ENCODE results near the gene KLRC1. TPM values are rescaled to one million over a fixed set of nuclear protein-coding genes. Genes with fewer than 3 reads are reported as not detected.
"Not testable (repeated sequence)": the region's sequence is repeated elsewhere in the genome, so short reads cannot be mapped to it uniquely, and the experiment has no call there.

The KLRC1 gene
- total RNA-seq, 2 experiments from 2014 or later: 7.8 to 12.1 TPM

- DNase-seq (no peak), ATAC-seq (ENCODE audit: low read depth) (no peak)
- POLR2A ChIA-PET: no interaction called here
- peaks cover 15% of the 10 kb centered on the region for H3K9me3 Mint-ChIP-seq
- no peak overlapping the region for H3K4me3 Mint-ChIP-seq
- H3K27ac Mint-ChIP-seq: no peak overlapping the region
- H3K36me3 Mint-ChIP-seq: peaks cover 9% of the 10 kb centered on the region
- no peaks in the 10 kb centered on the region for H3K27me3 Mint-ChIP-seq
- H3K4me1 Mint-ChIP-seq: peaks cover 16% of the 10 kb centered on the region
Measured at GRCh38 chr12:10448236-10448635, 4.9 kb downstream of the KLRC1 start.

- H3K36me3 Mint-ChIP-seq, POLR2A ChIA-PET, H3K4me3 Mint-ChIP-seq, H3K27ac Mint-ChIP-seq, DNase-seq, H3K27me3 Mint-ChIP-seq: not testable (repeated sequence)
- H3K9me3 Mint-ChIP-seq: peaks cover 13% of the 10 kb centered on the region
- peak; percentile 89 for ATAC-seq (ENCODE audit: low read depth)
- H3K4me1 Mint-ChIP-seq: peaks cover 13% of the 10 kb centered on the region
Measured at GRCh38 chr12:10446052-10446451, 7.1 kb downstream of the KLRC1 start.

GRCh38 chr12:10441144-10441543 is 12.0 kb downstream of the KLRC1 start:
- H3K4me1 Mint-ChIP-seq; ATAC-seq (ENCODE audit: low read depth); H3K27me3 Mint-ChIP-seq; DNase-seq; H3K36me3 Mint-ChIP-seq; H3K27ac Mint-ChIP-seq; H3K9me3 Mint-ChIP-seq; H3K4me3 Mint-ChIP-seq: not testable (repeated sequence)
- POLR2A ChIA-PET: interaction anchor here (0.6 kb wide), 1 partner anchor 50 kb away, joined by 4 read pairs; no protein-coding TSS in a partner anchor

- ATAC-seq (ENCODE audit: low read depth); POLR2A ChIA-PET; H3K36me3 Mint-ChIP-seq; H3K27ac Mint-ChIP-seq; DNase-seq; H3K4me3 Mint-ChIP-seq; H3K27me3 Mint-ChIP-seq; H3K4me1 Mint-ChIP-seq; H3K9me3 Mint-ChIP-seq: not testable (repeated sequence)
Measured at GRCh38 chr12:10439608-10440274, 13.4 kb downstream of the KLRC1 start.

GRCh38 chr12:10437601-10438000 is 15.6 kb downstream of the KLRC1 start:
- H3K4me3 Mint-ChIP-seq, H3K4me1 Mint-ChIP-seq, H3K27me3 Mint-ChIP-seq, H3K27ac Mint-ChIP-seq, H3K36me3 Mint-ChIP-seq, H3K9me3 Mint-ChIP-seq, DNase-seq, POLR2A ChIA-PET: not testable (repeated sequence)
- ATAC-seq (ENCODE audit: low read depth): peak; percentile 36

DNA sequence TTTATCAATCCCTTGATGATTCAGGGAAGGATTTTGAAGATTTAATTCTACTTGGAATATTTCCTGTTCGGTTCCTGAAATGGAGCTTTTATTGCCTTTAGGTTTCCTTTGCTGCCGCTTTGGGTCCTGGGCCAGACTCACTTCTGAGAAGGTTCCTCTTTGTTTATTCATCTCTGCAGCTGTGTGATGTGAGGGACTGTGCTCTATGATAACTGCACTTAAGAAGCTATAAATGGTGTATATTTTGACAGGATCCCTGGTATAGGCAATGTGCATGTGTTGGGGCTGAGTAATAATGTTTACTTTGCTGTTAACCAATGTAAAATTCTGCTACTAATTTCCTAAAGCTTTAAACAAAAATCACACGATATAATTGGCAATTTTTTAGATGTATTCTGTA is 17.4 kb downstream of the KLRC1 start, which contains the start of gene KLRC2:
TSS of gene KLRC2 (minus strand) at position 195 of the 400 bp plus-strand sequence. CDS start at position 171, 24 bp downstream.
- H3K9me3 Mint-ChIP-seq, H3K36me3 Mint-ChIP-seq, H3K27me3 Mint-ChIP-seq, H3K4me1 Mint-ChIP-seq, H3K27ac Mint-ChIP-seq, POLR2A ChIA-PET, DNase-seq, H3K4me3 Mint-ChIP-seq: not testable (repeated sequence)
- ATAC-seq (ENCODE audit: low read depth): peak; percentile 67

GRCh38 chr12:10430623-10431022 is 22.6 kb downstream of the KLRC1 start:
- H3K4me3 Mint-ChIP-seq, H3K9me3 Mint-ChIP-seq, H3K27me3 Mint-ChIP-seq, POLR2A ChIA-PET, DNase-seq, H3K27ac Mint-ChIP-seq, H3K4me1 Mint-ChIP-seq, H3K36me3 Mint-ChIP-seq: not testable (repeated sequence)
- peak; percentile 80 for ATAC-seq (ENCODE audit: low read depth)

GRCh38 chr12:10425938-10426337 is 27.2 kb downstream of the KLRC1 start:
- H3K27ac Mint-ChIP-seq: not testable (repeated sequence)

GRCh38 chr12:10424260-10424899 is 28.8 kb downstream of the KLRC1 start:
- H3K4me3 Mint-ChIP-seq; DNase-seq; H3K36me3 Mint-ChIP-seq; H3K27me3 Mint-ChIP-seq; H3K27ac Mint-ChIP-seq; ATAC-seq (ENCODE audit: low read depth); H3K9me3 Mint-ChIP-seq; H3K4me1 Mint-ChIP-seq; POLR2A ChIA-PET: not testable (repeated sequence)

More at GRCh38 chr12:10425938-10426337, 27.2 kb downstream of the KLRC1 start:
- DNase-seq; ATAC-seq (ENCODE audit: low read depth); H3K9me3 Mint-ChIP-seq; H3K27me3 Mint-ChIP-seq; H3K4me3 Mint-ChIP-seq; H3K4me1 Mint-ChIP-seq; POLR2A ChIA-PET; H3K36me3 Mint-ChIP-seq: not testable (repeated sequence)

- DNase-seq, H3K4me1 Mint-ChIP-seq, H3K27me3 Mint-ChIP-seq, POLR2A ChIA-PET, H3K4me3 Mint-ChIP-seq, H3K9me3 Mint-ChIP-seq, H3K36me3 Mint-ChIP-seq, H3K27ac Mint-ChIP-seq: not testable (repeated sequence)
- ATAC-seq (ENCODE audit: low read depth): peak; percentile 63
Measured at GRCh38 chr12:10422159-10422558, 31.0 kb downstream of the KLRC1 start.

DNA sequence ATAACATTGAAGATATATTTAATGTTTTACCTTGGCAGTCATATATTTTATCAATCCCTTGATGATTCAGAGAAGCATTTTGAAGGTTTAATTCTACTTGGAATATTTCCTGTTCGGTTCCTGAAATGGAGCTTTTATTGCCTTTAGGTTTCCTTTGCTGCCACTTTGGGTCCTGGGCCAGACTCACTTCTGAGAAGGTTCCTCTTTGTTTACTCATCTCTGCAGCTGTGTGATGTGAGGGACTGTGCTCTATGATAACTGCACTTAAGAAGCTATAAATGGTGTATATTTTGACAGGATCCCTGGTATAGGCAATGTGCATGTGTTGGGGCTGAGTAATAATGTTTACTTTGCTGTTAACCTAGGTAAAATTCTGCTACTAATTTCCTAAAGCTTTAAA is 32.8 kb downstream of the KLRC1 start, which contains the start of gene KLRC3:
TSS of gene KLRC3 (minus strand) at position 262 of the 400 bp plus-strand sequence. CDS start at position 217, 45 bp downstream.
- DNase-seq; H3K36me3 Mint-ChIP-seq; ATAC-seq (ENCODE audit: low read depth); H3K27me3 Mint-ChIP-seq; POLR2A ChIA-PET; H3K9me3 Mint-ChIP-seq; H3K27ac Mint-ChIP-seq; H3K4me1 Mint-ChIP-seq: not testable (repeated sequence)
- peak within 1 kb of the TSS; percentile 54 for H3K4me3 Mint-ChIP-seq

- H3K4me1 Mint-ChIP-seq: peaks cover 34% of the 10 kb centered on the region
- peak within 1 kb of the TSS; percentile 88 for H3K27ac Mint-ChIP-seq
- ATAC-seq (ENCODE audit: low read depth) (peak; percentile 74), DNase-seq (no peak)
- POLR2A ChIA-PET: interaction anchor here (0.9 to 1.6 kb wide), 6 partner anchors 14 to 145 kb away, joined by 3 to 7 read pairs (median 4); no protein-coding TSS in a partner anchor
- H3K36me3 Mint-ChIP-seq: peaks cover 17% of the 10 kb centered on the region
- peak within 1 kb of the TSS; percentile 79 for H3K4me3 Mint-ChIP-seq
- H3K9me3 Mint-ChIP-seq: peaks cover 4% of the 10 kb centered on the region
- H3K27me3 Mint-ChIP-seq: no peaks in the 10 kb centered on the region
Measured at GRCh38 chr12:10409392-10409791, 43.8 kb downstream of the KLRC1 start, which contains the start of gene KLRC4. KLRC4 (minus strand) TSS chr12:10409757; CDS start chr12:10409575, 182 bp downstream.

- peaks cover 16% of the 10 kb centered on the region for H3K36me3 Mint-ChIP-seq
- POLR2A ChIA-PET: interaction anchor here (0.9 to 1.6 kb wide), 6 partner anchors 14 to 146 kb away, joined by 3 to 7 read pairs (median 4); no protein-coding TSS in a partner anchor
- peaks cover 34% of the 10 kb centered on the region for H3K4me1 Mint-ChIP-seq
- ATAC-seq (ENCODE audit: low read depth) (no peak), DNase-seq (no peak)
- H3K9me3 Mint-ChIP-seq: peaks cover 4% of the 10 kb centered on the region
- H3K4me3 Mint-ChIP-seq: peak overlapping the region; percentile 79
- peak overlapping the region; percentile 88 for H3K27ac Mint-ChIP-seq
- H3K27me3 Mint-ChIP-seq: no peaks in the 10 kb centered on the region
Measured at GRCh38 chr12:10408842-10409241, 44.3 kb downstream of the KLRC1 start.
